ENCODE results near the gene ATP6V1F.

- TF ChIP-seq CTCF (IDR thresholded peaks at IDR 0.05; ENCODE audit: low read depth, low read length) = no peak
- no peak for TF ChIP-seq EZH2phosphoT487 (IDR thresholded peaks at IDR 0.05; ENCODE audit: low read depth)
Observed at GRCh38 chr7:128839751-128840177, 22.9 kb upstream of the ATP6V1F start.
